Hindlimb muscle (tissue), 1 donor: ENCODE measurements around the gene CCL28. TPM values are rescaled to one million over a fixed set of nuclear protein-coding genes. Genes with fewer than 3 reads are reported as not detected.
"Not testable (repeated sequence)": the region's sequence is repeated elsewhere in the genome, so short reads cannot be mapped to it uniquely, and the experiment has no call there.

Experiments
- DNase-seq: peaks from one replicate; pipeline ENCODE4 v3.0.0-alpha.2; 2013
- polyA plus RNA-seq: library from polyadenylated mRNA; unstranded; fragments of 120-200 nt; gene quantifications from one replicate; pipeline ENCODE4 v1.2.1, GENCODE V29; 2013; ENCODE audit not compliant: insufficient read length

CCL28 gene, protein sequence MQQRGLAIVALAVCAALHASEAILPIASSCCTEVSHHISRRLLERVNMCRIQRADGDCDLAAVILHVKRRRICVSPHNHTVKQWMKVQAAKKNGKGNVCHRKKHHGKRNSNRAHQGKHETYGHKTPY
- 0.17 TPM for polyA plus RNA-seq

- DNase-seq: no peak
These were observed at the start of gene CCL28 for GRCh38 chr5:43412156-43412555. Gene CCL28, minus strand, starts transcription at chr5:43412391. Its CDS starts 75 bp downstream, at chr5:43412316.

DNA sequence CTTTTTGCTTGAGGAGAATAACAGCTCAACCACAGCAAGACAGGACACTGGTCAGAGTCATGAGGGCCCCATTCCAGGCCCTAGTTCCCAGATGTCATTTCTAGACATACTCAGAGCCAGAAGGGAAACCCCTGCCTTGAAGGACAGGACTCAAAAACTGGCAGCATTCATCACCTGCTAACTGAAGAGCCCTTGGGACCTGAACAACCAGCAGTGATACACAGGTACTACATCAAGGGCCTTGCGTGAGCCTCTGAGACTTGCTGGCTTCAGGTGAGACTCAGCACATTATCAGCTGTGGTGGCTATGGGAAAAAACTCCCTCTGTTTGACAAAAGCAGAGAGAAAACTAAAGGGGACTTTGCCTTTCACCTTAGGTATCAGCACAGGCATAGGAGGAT is 48.9 kb upstream of the CCL28 start:
- no peak for DNase-seq

DNA sequence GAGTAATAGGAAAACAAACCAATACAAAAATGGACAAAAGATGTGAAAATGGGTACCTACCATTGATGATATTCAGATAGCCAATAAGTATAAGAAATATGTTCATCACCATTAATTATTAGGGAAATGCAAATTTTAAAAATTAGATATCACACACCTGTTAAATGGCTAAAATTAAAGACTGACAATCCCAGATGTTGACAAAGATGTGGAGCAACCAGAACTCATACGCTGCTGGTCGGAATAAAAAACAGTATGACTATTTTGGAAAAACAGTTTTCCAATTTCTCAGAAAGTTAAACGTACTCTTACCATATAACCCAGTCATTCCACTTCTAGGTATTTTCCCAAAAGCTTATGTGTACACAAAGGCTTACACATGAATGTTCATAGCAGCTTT is 44.4 kb upstream of the CCL28 start:
- no peak for DNase-seq

DNA sequence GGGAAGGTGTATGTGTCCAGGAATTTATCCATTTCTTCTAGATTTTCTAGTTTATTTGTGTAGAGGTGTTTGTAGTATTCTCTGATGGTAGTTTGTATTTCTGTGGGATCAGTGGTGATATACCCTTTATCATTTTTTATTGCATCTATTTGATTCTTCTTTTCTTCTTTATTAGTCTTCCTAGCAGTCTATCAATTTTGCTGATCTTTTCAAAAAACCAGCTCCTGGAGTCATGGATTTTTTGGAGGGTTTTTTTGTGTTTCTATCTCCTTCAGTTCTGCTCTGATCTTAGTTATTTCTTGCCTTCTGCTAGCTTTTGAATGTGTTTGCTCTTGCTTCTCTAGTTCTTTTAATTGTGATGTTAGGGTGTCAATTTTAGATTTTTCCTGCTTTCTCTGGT is 29.4 kb upstream of the CCL28 start:
- not testable (repeated sequence) for DNase-seq

DNA sequence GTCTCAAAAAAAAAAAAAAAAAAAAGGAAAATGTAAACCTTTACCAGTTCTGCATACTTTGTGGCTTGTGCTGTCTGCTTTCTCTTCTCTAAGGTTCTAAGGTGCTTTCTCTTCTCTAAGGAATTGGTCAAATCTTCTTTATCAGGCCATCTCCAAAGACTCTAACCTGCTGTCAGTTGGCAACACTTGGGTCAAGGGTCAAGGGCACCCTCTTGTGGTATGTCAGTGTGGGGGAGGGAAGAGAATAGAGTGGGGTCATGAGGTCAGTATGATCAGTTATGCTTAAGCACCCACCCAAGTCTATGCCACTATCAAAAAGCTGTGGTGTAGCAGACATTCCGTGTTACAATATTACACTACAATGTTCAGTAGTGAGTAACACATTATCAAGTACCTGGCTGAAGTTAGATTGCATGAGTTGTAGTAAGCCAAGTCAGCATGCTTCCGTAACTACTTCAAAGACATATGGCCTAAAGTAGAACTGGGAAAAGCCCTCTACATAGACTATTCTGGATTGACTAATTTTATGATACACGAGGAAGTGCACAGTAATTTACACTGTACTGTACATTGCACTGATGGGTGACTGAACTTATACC is 25.0 kb upstream of the CCL28 start:
- no peak for DNase-seq

DNA sequence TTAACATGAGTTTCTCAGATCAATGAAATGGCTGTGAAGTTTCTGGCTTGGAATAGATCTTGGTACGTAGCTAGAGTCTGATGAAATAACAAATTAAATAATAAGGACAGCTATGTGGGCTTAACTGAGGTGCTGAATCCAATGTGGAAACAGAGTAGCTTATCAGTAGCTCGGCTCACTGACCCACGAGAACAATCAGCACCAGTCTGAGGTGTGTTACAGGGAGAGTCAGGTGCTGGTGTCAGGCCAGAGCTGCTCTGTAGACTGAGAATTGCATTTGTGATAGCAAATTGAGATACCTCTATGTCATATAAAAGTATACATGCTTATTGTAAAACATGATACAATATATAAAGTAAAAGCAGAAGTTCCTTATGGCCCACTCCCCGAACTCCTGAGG is 21.2 kb upstream of the CCL28 start:
- DNase-seq: no peak

DNA sequence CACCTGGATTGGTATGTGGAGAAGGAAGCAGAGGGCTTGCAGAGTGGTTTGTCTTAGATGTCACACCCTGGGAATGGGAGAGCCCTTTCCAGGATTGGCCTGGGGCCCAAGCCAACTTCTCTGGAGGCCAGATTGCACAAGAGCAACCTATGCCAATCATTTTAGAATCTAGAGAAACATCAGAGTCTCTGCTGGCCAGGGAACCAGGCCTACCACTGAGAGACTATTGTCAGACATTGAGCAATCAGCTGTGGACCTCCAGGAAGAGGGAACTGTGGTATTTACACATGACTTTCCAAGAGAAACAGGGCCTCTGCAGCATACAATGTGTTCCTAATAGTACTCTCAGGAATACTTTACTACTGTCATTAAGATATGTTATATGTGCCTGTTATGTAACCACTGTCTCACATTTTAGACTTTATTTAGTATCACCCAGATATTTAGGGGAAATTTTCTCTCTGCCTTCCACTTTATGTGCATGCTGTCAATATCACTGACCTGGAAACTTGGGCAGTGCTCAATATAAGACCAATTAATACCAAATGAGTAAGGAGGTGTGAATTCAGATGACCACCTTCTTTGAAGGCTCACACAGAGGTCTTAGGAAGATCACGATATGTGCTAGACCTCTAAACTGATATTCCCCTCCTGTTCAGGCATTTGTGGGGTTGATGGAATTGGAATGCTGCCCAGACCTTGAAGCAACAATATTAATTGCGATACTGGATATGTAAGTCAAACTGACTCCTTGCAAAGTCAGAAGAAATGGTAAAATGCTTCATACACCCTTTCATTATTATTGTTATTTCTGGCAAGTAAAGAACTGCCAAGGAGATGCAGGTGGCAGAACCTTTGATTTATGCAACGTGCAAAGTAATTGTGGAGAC is 20.5 kb upstream of the CCL28 start:
- DNase-seq: no peak

DNA sequence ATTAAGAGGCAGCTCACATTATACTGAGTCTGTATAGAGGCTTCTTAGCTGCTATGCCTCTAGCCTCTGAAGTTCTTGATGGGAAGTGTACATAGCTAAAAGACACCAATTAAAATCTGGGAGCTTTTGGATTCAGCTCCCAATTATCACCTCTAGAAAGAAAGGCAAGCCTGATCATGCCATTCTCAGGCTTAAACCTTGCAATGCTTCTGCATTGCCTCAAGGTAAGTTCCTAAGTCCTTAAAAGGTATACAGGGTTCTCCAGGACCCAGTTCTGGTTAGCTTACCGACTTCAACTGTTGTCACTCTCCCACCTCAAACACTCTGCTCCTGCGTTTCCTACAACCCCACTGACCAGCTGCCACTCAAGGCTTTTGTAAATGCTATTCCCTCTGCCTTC is 17.5 kb upstream of the CCL28 start:
- no peak for DNase-seq

DNA sequence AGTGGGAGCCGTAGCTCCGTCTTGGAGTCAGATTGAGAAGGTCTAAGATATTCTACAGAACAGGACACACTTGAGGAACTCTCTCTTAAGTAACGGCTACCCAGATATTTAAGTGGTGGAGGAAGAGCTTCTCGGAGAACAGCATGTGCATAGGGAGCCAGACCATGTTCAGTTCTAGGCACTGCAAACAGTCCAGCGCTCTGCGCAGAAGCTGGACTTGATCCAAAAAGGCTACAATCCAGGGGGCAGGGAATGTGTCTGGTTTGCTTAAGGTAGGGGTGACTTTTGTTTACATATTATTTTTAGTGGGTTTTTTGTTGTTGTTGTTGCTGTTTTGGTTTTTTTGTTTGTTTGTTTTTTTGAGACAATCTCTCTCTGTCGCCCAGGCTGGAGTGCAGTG is 16.8 kb upstream of the CCL28 start:
- no peak for DNase-seq

GRCh38 chr5:43427306-43427705 is 15.1 kb upstream of the CCL28 start:
- DNase-seq: no peak

DNA sequence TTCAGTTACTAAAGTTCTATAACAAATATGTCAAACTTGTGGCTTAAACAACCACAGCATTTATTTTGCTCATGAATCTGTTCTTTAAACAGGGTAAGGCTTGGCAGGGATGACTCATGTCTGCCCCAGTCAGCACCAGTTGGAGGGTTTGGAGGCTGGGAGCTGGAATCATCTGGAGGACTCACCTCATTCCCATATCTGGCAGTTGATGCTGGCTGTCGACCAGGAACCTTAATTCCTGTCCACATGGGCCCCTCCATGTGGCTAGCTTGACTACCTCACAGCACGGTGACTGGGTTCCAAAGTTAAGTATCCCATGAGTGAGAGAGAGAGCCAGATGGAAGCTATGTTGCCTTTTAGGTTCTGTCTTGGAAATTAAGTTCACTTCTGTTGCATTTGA is 13.8 kb upstream of the CCL28 start:
- no peak for DNase-seq

- DNase-seq: not testable (repeated sequence)
These were observed 10.9 kb upstream of the CCL28 start for GRCh38 chr5:43423086-43423485.

- DNase-seq: no peak
These were observed 10.0 kb upstream of the CCL28 start for GRCh38 chr5:43422143-43422542.

DNA sequence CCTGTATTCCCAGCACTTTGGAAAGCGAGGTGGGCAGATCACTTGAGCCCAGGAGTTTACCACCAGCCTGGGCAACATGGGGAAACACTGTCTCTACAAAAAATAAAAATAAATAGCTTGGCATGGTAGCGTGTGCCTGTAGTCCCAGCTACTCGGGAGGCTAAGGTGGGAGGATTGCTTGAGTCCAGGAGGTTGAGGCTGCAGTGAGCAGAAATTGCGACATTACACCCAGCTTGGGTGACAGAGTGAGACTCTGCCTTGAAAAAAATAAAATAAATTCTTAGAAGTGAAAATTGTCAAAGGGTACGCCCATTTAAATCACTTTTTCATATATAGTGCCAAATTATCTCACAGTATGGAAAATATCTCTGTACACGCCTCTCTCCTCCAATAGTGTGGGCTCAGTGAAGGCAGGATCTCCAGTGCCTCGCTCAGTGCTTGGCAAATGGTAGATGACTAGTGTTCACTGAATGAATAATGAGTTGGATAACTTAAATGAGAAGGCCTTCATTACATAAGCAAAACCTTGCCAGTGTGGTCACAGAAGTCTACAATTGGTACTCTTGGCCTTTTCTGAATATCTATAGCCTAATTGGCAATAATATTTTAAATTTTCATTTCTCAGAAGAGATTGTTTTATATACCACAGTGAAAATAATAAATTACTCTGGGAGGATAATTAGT is 9.4 kb upstream of the CCL28 start:
- no peak for DNase-seq

- DNase-seq: no peak
These were observed 8.1 kb upstream of the CCL28 start for GRCh38 chr5:43420241-43420640.

- no peak for DNase-seq
These were observed 6.4 kb upstream of the CCL28 start for GRCh38 chr5:43418561-43418960.

DNA sequence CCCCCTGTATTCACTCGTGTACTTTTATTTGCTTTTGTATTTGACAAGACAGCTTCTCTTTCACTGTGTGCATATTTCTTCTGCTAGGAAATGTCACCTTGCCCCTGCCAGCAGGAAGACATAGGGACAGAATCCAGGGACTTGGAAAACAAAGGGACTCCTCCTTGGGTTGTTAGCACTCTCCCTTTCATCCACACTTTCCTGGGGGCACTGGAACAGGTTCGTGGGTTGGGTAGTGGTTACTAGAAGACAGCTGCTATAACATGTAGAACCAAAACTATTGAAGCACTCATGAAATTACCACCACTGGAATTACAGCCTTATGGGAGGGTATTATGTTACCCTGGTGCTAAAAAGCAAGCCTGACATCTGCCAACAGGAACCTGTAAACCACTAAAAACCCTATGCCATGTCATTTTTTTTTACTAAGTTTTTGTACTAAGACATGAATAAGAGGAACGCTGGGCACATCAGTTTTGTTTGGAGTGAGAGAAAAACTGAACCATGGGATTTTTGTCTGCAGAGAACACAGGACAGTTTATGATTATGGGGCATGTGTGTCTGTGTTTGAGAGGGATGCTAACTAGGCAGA is 4.7 kb upstream of the CCL28 start:
- DNase-seq: no peak

GRCh38 chr5:43415935-43416802 is 4.0 kb upstream of the CCL28 start:
- DNase-seq: no peak

- no peak for DNase-seq
These were observed 1.8 kb upstream of the CCL28 start for GRCh38 chr5:43413966-43414365.

GRCh38 chr5:43412644-43413043 is 453 bp upstream of the CCL28 start:
- DNase-seq: no peak

GRCh38 chr5:43411495-43411894 is 696 bp downstream of the CCL28 start:
- no peak for DNase-seq

DNA sequence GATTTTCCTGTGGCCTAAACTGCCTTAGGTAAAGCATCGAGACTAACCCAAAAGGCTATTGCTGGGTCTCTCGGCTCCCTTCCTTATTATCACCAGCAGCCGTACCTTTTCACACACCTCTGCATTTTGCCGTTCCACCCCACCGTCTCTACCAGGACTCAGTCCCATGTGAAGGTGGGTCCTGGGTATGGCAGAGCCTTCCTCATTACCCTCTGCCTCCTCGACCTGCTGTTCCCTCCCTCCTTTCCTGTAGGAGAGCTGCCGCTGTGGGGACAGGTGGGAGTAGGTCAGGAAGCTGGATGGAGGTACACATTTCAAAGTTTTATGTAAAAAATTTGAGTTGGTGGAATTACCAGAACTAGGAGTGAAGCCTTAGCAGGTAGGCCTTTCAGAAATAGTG is 1.8 kb downstream of the CCL28 start:
- no peak for DNase-seq
